GM18499 (cell line): ENCODE measurements around the gene USP12.
"Not testable (repeated sequence)": the region's sequence is repeated elsewhere in the genome, so short reads cannot be mapped to it uniquely, and the experiment has no call there.

Source experiments
- ATAC-seq: cut with Tn5 transposase; IDR thresholded peaks from one replicate; pipeline ENCODE4 v1.9.1; 2021; ENCODE audit warnings: moderate number of reproducible peaks; ENCODE audit not compliant: insufficient read depth, unreplicated experiment

USP12 gene

GRCh38 chr13:27171244-27171826, at the start of gene USP12:
USP12 (minus strand) TSS chr13:27171811; CDS start chr13:27171639, 172 bp downstream.
- no peak for ATAC-seq

- no peak for ATAC-seq
These were observed 48.0 kb upstream of the USP12 start for GRCh38 chr13:27219611-27220010.

GRCh38 chr13:27218861-27219260, 47.2 kb upstream of the USP12 start:
- not testable (repeated sequence) for ATAC-seq

GRCh38 chr13:27217791-27218190, 46.2 kb upstream of the USP12 start:
- ATAC-seq: not testable (repeated sequence)

- not testable (repeated sequence) for ATAC-seq
These were observed 41.8 kb upstream of the USP12 start for GRCh38 chr13:27213386-27213785.

- no peak for ATAC-seq
These were observed 40.3 kb upstream of the USP12 start for GRCh38 chr13:27211771-27212364.

- no peak for ATAC-seq
These were observed 39.7 kb upstream of the USP12 start for GRCh38 chr13:27211271-27211670.

- ATAC-seq: no peak
These were observed 36.9 kb upstream of the USP12 start for GRCh38 chr13:27208514-27208913.

- no peak for ATAC-seq
These were observed 32.2 kb upstream of the USP12 start for GRCh38 chr13:27203854-27204253.

- ATAC-seq: no peak
These were observed 31.6 kb upstream of the USP12 start for GRCh38 chr13:27203186-27203585.

- no peak for ATAC-seq
These were observed 30.1 kb upstream of the USP12 start for GRCh38 chr13:27201661-27202060.

GRCh38 chr13:27200413-27201070, 28.9 kb upstream of the USP12 start:
- ATAC-seq: no peak

GRCh38 chr13:27199696-27200095, 28.1 kb upstream of the USP12 start:
- no peak for ATAC-seq

GRCh38 chr13:27199211-27199610, 27.6 kb upstream of the USP12 start:
- ATAC-seq: no peak

GRCh38 chr13:27194895-27195764, 23.5 kb upstream of the USP12 start:
- no peak for ATAC-seq

GRCh38 chr13:27194209-27194608, 22.6 kb upstream of the USP12 start:
- ATAC-seq: no peak

GRCh38 chr13:27193496-27193895, 21.9 kb upstream of the USP12 start:
- no peak for ATAC-seq

- ATAC-seq: no peak
These were observed 21.4 kb upstream of the USP12 start for GRCh38 chr13:27192973-27193372.

- ATAC-seq: not testable (repeated sequence)
These were observed 20.8 kb upstream of the USP12 start for GRCh38 chr13:27192367-27192766.

GRCh38 chr13:27189192-27189591, 17.6 kb upstream of the USP12 start:
- no peak for ATAC-seq

GRCh38 chr13:27188239-27188638, 16.6 kb upstream of the USP12 start:
- ATAC-seq: no peak
